Colonic mucosa (tissue), 4 donors: ENCODE measurements around the gene B3GNT2. TPM values are rescaled to one million over a fixed set of nuclear protein-coding genes. Genes with fewer than 3 reads are reported as not detected.

ENCODE experiments used
- DNase-seq: peaks from one replicate; pipeline ENCODE4 v3.0.0-alpha.2; 2020
- H3K27ac ChIP-seq: fragments of 200-600 bp; one replicate; pipeline ENCODE4 v1.8.0; 2021
- H3K27me3 ChIP-seq: fragments of 200-600 bp; one replicate; pipeline ENCODE4 v1.8.0; 2021
- H3K36me3 ChIP-seq: fragments of 200-600 bp; one replicate; pipeline ENCODE4 v1.8.0; 2021
- H3K4me1 ChIP-seq: fragments of 200-600 bp; one replicate; pipeline ENCODE4 v1.8.0; 2021; ENCODE audit warnings: mild to moderate bottlenecking
- H3K4me3 ChIP-seq: fragments of 200-600 bp; one replicate; pipeline ENCODE4 v1.8.0; 2021
- H3K9ac ChIP-seq, 2 donors: one replicate each; pipeline ENCODE4 v1.7.0; 2013; ENCODE audit warnings: control low read depth in 2 of 2, low read depth in 2 of 2, low read length in 2 of 2
- H3K9me3 ChIP-seq: fragments of 200-600 bp; one replicate; pipeline ENCODE4 v1.8.0; 2021
- CTCF ChIP-seq: fragments of 200-600 bp; IDR thresholded peaks from one replicate; pipeline ENCODE4 v1.8.0; 2022; ENCODE audit warnings: antibody characterized with exemption, mild to moderate bottlenecking
- intact Hi-C: fragments of 100-400 bp; cut with DNase I; formaldehyde crosslinking; loops from one replicate; pipeline ENCODE4 v1.14.1; 2022
- total RNA-seq, 2 donors: library from RNA; stranded (reverse); fragmentation: NEBNext Ultra II Directional in 1 of 2; extraction: Animal tissue kit (Norgen Biotek cat#: 25700) in 1 of 2; gene quantifications; one replicate each; pipeline ENCODE4 v1.2.1, GENCODE V29; 2021
- donor health status: healthy.
- donor health status: DM: no; HTN: no; CAD: no.
- donor health status: DM: no; HTN: no; CAD: no.

The B3GNT2 gene
- total RNA-seq, 2 donors from 2014 or later: 20.1 to 55.7 TPM

GRCh38 chr2:62163834-62164233 is 32.1 kb upstream of the B3GNT2 start:
- TF ChIP-seq CTCF: no peak
- H3K4me1 ChIP-seq: no peaks in the 10 kb centered on the region
- no peak overlapping the region for H3K4me3 ChIP-seq
- no peaks in the 10 kb centered on the region for H3K27me3 ChIP-seq
- H3K36me3 ChIP-seq: no peaks in the 10 kb centered on the region
- no peak for DNase-seq
- no peak overlapping the region for H3K27ac ChIP-seq
- intact Hi-C loops: no loop called here
- no peak overlapping the region for H3K9ac ChIP-seq
- H3K9me3 ChIP-seq: no peaks in the 10 kb centered on the region

- H3K9ac ChIP-seq: no peak overlapping the region
- no peaks in the 10 kb centered on the region for H3K4me1 ChIP-seq
- no peaks in the 10 kb centered on the region for H3K36me3 ChIP-seq
- intact Hi-C loops: no loop called here
- no peak overlapping the region for H3K27ac ChIP-seq
- no peaks in the 10 kb centered on the region for H3K9me3 ChIP-seq
- TF ChIP-seq CTCF: no peak
- no peak for DNase-seq
- H3K27me3 ChIP-seq: no peaks in the 10 kb centered on the region
- H3K4me3 ChIP-seq: no peak overlapping the region
Observed at GRCh38 chr2:62175728-62176127, 20.2 kb upstream of the B3GNT2 start.

GRCh38 chr2:62176801-62177200 is 19.1 kb upstream of the B3GNT2 start:
- intact Hi-C loops: no loop called here
- TF ChIP-seq CTCF: no peak
- Histone ChIP-seq H3K27ac (no peak overlapping the region), H3K4me1 (no peaks in the 10 kb centered on the region), H3K36me3 (no peaks in the 10 kb centered on the region), H3K4me3 (no peak overlapping the region), H3K9ac (no peak overlapping the region), H3K9me3 (no peaks in the 10 kb centered on the region), H3K27me3 (no peaks in the 10 kb centered on the region)
- no peak for DNase-seq

- TF ChIP-seq CTCF: no peak
- no peak for DNase-seq
- H3K9me3 ChIP-seq: no peaks in the 10 kb centered on the region
- H3K4me3 ChIP-seq: no peak overlapping the region
- no peaks in the 10 kb centered on the region for H3K27me3 ChIP-seq
- no peak overlapping the region for H3K9ac ChIP-seq
- no peaks in the 10 kb centered on the region for H3K36me3 ChIP-seq
- intact Hi-C loops: no loop called here
- no peaks in the 10 kb centered on the region for H3K4me1 ChIP-seq
- no peak overlapping the region for H3K27ac ChIP-seq
Observed at GRCh38 chr2:62177392-62178049, 18.4 kb upstream of the B3GNT2 start.

GRCh38 chr2:62178741-62179271 is 17.1 kb upstream of the B3GNT2 start:
- Histone ChIP-seq H3K9ac (no peak overlapping the region), H3K4me1 (no peaks in the 10 kb centered on the region), H3K4me3 (no peak overlapping the region), H3K9me3 (no peaks in the 10 kb centered on the region), H3K36me3 (no peaks in the 10 kb centered on the region), H3K27ac (no peak overlapping the region), H3K27me3 (no peaks in the 10 kb centered on the region)
- TF ChIP-seq CTCF: no peak
- intact Hi-C loops: no loop called here
- no peak for DNase-seq
